GM10266 (cell line): ENCODE results near the gene FIBCD1.

Experiments
- DNase-seq: peaks from one replicate; pipeline ENCODE4 v3.0.0; 2012; ENCODE audit errors: extremely low spot score
- TF ChIP-seq, protein P1 (sequence below): IDR thresholded peaks from 2 replicates; pipeline ENCODE4 v1.5.1; 2012; ENCODE audit warnings: mild to moderate bottlenecking, low read depth; ENCODE audit not compliant: control insufficient read depth, insufficient read depth; ENCODE audit errors: missing control alignments

FIBCD1 gene

DNA sequence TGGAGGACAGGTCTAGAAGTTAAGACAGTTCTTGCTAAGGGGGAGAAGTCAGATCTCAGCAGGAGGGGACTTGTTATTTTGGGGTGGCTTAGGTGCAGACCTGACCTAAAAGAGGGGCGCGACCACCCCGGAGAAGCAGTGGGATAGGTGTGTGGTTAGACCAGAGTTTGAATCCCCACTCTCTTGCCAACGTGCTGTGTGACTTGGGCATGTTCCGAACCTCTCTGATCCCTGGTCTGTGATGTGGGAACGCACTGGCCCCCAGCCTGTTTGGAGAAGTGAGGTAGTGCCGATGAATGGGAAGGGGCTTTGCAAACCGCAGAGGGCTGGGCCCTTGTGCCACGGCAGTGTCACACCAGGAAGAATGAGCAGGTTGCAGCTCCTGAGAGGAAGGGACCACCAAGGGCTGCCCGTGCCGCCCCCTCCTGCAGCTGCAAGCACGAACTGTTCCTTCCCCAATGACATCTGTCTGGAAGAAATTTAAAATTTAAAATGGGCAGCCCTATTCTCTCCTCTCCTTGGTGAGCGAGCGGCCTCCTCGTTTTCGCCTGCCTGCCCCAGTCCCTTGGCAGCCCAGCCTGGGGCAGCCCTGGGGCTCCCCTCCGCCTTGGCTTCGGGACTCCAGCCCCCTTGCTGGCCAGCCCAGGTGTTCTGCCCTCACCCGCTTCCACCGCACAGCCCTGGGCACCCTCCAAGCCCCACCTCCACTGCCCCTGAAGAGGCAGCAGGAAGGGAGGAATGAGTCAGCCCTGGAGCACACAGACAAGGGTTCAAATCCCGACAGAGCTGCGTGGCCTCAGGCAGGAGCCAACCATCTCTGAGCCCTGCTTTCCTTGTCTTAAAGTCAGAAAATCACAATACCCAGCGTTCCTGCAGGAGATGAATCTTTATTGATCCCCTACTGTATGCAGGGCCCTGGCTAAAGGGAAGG is 1.6 kb downstream of the FIBCD1 start:
- no peak for DNase-seq
- TF ChIP-seq, protein P1, sequence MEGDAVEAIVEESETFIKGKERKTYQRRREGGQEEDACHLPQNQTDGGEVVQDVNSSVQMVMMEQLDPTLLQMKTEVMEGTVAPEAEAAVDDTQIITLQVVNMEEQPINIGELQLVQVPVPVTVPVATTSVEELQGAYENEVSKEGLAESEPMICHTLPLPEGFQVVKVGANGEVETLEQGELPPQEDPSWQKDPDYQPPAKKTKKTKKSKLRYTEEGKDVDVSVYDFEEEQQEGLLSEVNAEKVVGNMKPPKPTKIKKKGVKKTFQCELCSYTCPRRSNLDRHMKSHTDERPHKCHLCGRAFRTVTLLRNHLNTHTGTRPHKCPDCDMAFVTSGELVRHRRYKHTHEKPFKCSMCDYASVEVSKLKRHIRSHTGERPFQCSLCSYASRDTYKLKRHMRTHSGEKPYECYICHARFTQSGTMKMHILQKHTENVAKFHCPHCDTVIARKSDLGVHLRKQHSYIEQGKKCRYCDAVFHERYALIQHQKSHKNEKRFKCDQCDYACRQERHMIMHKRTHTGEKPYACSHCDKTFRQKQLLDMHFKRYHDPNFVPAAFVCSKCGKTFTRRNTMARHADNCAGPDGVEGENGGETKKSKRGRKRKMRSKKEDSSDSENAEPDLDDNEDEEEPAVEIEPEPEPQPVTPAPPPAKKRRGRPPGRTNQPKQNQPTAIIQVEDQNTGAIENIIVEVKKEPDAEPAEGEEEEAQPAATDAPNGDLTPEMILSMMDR: no peak

DNA sequence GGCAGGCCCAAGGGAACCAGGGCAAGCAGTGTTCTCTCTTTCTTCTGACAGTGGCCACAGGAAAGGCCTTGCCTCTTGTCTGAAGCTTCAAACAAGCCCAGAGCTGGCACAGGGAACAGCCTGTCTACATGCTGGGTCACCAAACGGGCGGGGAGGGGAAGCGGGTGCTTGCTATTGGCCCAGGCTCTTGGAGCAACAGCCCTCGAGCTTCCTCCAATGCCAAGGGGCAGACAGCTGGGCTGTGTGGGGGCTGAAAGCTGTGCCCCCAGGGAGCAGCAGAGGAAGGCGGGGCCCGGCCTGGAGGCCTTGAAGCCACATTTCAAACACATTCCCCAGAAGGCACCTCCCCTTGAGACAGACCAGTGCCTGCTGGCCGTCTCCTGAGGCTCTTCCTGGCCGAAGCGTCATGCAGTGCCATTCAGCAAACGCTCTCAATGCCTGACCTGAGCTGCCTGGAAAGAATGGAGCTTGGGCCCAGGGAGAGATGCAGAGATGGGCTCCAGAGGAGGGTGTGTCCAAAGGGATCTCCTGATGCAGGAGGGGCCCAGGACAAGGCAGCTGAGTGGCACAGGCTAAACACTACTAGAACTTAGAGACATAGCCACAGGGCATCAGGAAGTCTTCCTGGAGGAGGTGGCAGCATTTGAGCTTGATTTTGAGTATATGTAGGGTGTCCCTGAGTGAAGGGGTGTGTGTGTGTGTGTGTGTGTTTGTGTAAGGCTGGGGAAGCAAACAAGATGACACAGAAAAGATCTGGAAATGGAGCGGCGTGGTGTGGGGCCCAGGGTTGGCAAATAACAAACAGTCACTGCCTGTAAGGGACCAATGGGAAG is 2.5 kb downstream of the FIBCD1 start:
- TF ChIP-seq, protein P1: no peak
- DNase-seq: no peak

DNA sequence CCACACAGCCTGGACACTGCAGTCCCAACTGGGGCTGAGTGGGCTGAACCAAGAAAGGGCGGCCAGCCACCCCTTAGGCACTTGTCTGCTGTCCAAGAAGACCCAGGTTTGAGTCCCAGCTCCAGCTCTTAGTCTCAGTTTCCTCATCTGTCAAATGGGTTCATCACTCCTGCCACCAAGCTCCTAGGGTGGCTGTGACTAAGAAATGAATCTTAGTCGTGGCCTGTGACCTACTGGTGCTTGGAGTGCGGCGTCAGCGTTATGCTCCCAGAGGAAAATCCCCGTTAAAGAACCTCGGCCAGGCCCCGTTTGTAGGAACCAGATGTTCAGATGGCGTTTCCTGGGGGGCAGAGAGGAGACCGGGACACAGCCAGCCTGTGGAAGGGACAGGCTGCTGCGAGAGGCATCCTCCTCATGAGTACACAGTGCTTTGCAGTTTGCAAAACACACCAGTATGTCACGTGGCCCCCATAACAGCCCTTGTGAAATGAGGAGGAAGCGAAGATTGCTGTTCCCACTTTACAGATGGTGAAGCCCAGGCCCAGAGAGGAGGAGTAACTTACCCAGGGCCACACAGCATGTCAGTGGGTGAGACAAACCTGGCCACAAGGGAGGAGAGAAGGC is 3.3 kb downstream of the FIBCD1 start:
- DNase-seq: no peak
- TF ChIP-seq, protein P1: no peak

DNA sequence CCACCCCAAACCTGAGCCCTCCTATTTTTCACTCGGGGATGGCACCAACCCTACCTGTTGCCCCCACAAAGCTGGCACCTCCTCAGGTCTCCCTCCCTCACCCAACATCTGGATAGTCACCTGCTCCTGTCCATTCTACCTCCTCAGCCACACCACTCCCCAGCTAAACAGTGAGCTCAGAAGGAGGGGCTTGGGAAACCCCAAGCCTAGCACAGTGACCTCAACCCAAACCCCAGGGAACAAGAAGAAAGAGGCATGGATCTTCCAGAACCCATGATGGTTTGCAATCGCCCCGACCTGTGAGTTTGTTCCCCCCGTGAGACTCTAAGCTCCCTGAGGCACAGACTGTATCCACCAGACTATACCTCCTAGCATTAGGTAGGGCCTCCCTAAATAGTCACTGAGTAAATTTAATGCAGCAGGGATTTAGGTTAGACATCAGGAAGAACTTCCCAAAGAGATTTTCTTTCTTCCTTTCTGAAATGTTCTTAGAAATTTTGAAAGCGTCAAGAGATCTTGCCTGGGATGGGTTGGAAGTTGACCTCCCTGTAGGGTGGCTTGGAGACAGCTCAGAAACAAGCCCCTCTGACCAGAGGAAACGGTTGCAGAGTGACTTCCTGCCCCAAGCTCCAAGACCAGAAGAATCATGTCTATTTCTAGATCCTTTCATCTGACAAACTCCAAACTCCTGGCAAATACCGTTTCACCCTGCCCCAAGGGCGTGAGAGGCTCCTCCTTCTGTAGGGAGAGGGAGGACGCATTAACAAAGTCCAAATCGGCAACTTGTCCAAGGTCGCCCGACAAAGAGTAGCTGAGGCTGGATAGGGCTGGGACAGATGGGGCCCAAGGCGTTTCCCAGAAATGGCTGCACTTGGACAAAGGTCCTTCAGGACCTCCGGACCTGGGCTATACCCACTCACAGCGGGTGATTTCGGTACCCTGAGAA is 4.1 kb downstream of the FIBCD1 start:
- TF ChIP-seq, protein P1: no peak
- DNase-seq: no peak

DNA sequence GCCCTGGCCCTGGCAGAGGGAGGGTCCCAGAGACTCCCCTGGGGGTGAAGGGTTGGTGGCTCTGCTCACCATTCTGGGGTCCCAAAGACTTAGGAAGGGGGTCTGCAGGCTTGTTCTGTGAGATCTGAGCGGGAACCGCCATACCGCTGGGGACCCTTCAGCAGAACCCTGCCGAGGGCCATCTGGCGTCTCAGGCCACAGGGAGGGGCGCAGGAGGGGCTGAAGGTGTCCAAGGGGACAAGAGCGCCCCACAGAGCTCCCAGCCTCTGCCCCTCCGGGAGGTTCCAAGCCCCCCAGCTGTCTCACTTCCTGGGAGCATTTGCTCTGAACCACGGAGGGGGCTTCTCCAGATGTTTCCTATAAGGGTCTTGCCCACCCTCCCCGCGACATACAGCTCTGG is 4.8 kb downstream of the FIBCD1 start:
- TF ChIP-seq, protein P1: no peak
- DNase-seq: no peak
